H1 (cell line): ENCODE results near the gene GREB1. TPM values are rescaled to one million over a fixed set of nuclear protein-coding genes. Genes with fewer than 3 reads are reported as not detected.

ENCODE experiments used
- CBX5 ChIP-seq: fragments of 300-800, 300-1000 bp; sonication (generic); IDR thresholded peaks from 2 replicates; pipeline ENCODE4 v1.7.1; 2016; ENCODE audit warnings: antibody characterized with exemption, low read length, low read depth
- CHD1 ChIP-seq: IDR thresholded peaks from 2 replicates; pipeline ENCODE4 v1.6.1; 2012; ENCODE audit warnings: low read depth, low read length, improper control_type of control experiment
- GABPA ChIP-seq: IDR thresholded peaks from 2 replicates; pipeline ENCODE4 v1.6.1; 2011; ENCODE audit warnings: mild to moderate bottlenecking, low read length, moderate library complexity, borderline replicate concordance; ENCODE audit not compliant: insufficient read depth
- POLR2AphosphoS5 ChIP-seq: IDR thresholded peaks from 2 replicates; pipeline ENCODE4 v1.6.1; 2011; ENCODE audit warnings: low read depth, low read length
- SAP30 ChIP-seq: fragments of 300-600 bp; sonication (generic); IDR thresholded peaks from 2 replicates; pipeline ENCODE4 v1.7.1; 2012; ENCODE audit warnings: low read length, moderate library complexity, mild to moderate bottlenecking, inconsistent platforms; ENCODE audit not compliant: insufficient read depth, insufficient replicate concordance
- polyA plus RNA-seq, 7 experiments: library from polyadenylated mRNA; depleted of rRNA in 3 of 7; stranded (reverse) in 5 of 7; unstranded in 2 of 7; fragments of >200 nt in 5 of 7; fragments of 200-250 nt in 2 of 7; gene quantifications; 1 replicate in 5 of 7; 2 replicates in 1 of 7; 4 replicates in 1 of 7; pipeline versions ENCODE4 v1.2.1 to v1.2.3, GENCODE V29; 2011 to 2013; ENCODE audit warnings: missing spikeins in 2 of 7, mixed read lengths in 2 of 7
- total RNA-seq: library from RNA; stranded (reverse); fragmentation: NEBNext Ultra II Directional; extraction: Animal tissue kit (Norgen Biotek cat#: 25700); gene quantifications from 2 replicates; pipeline ENCODE4 v1.2.1, GENCODE V29; 2021

The GREB1 gene
- total and polyA plus RNA-seq, 2 of the 8 experiments (the other 6 are each of a cell fraction or from before 2014, with no cell fraction given), result 7.9 to 43.4 TPM

DNA sequence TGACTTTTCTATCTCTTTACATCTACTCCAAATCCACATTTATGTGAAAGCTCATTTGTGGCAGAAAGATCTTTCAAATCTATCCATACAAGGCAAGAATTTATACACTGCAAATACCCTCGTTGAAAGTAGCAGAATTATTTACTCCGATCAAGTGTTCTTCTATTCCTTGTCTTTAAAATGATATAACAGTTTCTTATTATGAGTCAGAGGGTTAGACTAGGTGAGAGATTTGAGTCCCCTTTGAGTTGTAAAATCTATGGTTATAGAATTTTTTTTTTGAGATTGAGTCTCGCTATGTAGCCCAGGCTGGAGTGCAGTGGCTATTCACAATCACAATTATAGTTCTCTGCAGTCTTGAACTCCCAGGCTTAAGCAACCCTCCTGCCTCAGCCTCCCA, 5.6 kb upstream of the GREB1 start (continued):
- no peak for TF ChIP-seq SAP30
- TF ChIP-seq GABPA, result no peak
- TF ChIP-seq CHD1, result no peak
- TF ChIP-seq CBX5, result no peak
- no peak for TF ChIP-seq POLR2AphosphoS5
